ENCODE results near the gene ZBTB1.

- TF ChIP-seq POLR2A (IDR thresholded peaks at IDR 0.05) (no peak), CTCF (IDR thresholded peaks at IDR 0.05) (no peak)
Measured at GRCh38 chr14:64541972-64542835, 37.6 kb downstream of the ZBTB1 start.

All from Peyer's patch (tissue), 4 donors.